ENCODE results near the gene GRAMD4. TPM values are rescaled to one million over a fixed set of nuclear protein-coding genes. Genes with fewer than 3 reads are reported as not detected.
A peak's percentile ranks its signal among the peaks of the same experiment; 100 is the strongest.

The GRAMD4 gene
- total and polyA plus RNA-seq, 4 donors: 16.3 to 67.7 (median 21.2) TPM

DNA sequence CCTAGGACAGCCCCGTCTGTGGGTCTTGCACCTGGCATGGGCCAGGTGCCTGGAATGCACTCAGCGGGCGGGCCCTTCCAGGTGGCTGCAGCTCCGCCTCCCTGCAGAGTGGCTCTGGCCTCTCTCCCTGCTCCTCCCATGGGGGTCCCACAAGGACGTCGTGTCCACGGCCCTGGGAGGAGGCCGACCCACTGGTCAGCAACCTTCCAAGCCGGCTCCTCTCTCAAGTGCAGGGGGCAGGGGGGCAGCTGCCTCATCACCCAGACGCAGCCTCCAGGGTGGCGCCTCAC lies 76.0 kb downstream of the GRAMD4 start:
- Histone ChIP-seq H3K27ac (ENCODE audit: low read depth in 1 of 2, low read length in 1 of 2) (no peak overlapping the region), H3K4me1 (ENCODE audit: control insufficient read depth in 5 of 5, insufficient read depth in 5 of 5, low read length in 5 of 5) (peaks cover 0 to 6% (median 0%) of the 10 kb centered on the region in 5 donors), H3K4me3 (no peak overlapping the region), H3K27me3 (ENCODE audit: control insufficient read depth in 3 of 3, insufficient read depth in 3 of 3, low read length in 2 of 3) (no peaks in the 10 kb centered on the region), H3K9ac (ENCODE audit: insufficient read depth in 1 of 2, low read length in 2 of 2) (no peak overlapping the region), H3K36me3 (ENCODE audit: control insufficient read depth in 4 of 4, insufficient read depth in 4 of 4, low read length in 4 of 4) (peaks cover 25 to 63% (median 41%) of the 10 kb centered on the region in 4 donors), H3K9me3 (ENCODE audit: control insufficient read depth in 4 of 4, insufficient read depth in 3 of 4, low read length in 3 of 4) (no peaks in the 10 kb centered on the region)
- ATAC-seq (ENCODE audit: insufficient read depth, low FRiP score): no peak
- TF ChIP-seq, protein P1, sequence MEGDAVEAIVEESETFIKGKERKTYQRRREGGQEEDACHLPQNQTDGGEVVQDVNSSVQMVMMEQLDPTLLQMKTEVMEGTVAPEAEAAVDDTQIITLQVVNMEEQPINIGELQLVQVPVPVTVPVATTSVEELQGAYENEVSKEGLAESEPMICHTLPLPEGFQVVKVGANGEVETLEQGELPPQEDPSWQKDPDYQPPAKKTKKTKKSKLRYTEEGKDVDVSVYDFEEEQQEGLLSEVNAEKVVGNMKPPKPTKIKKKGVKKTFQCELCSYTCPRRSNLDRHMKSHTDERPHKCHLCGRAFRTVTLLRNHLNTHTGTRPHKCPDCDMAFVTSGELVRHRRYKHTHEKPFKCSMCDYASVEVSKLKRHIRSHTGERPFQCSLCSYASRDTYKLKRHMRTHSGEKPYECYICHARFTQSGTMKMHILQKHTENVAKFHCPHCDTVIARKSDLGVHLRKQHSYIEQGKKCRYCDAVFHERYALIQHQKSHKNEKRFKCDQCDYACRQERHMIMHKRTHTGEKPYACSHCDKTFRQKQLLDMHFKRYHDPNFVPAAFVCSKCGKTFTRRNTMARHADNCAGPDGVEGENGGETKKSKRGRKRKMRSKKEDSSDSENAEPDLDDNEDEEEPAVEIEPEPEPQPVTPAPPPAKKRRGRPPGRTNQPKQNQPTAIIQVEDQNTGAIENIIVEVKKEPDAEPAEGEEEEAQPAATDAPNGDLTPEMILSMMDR (IDR thresholded peaks at IDR 0.05; ENCODE audit: control extremely low read depth, extremely low read depth): no peak
- DNase-seq: peak in 1 of 3 donors; percentile 29
- WGBS, 2 donors: 73 to 85% methylated on average over 11 of the region's 11 CpGs

DNA sequence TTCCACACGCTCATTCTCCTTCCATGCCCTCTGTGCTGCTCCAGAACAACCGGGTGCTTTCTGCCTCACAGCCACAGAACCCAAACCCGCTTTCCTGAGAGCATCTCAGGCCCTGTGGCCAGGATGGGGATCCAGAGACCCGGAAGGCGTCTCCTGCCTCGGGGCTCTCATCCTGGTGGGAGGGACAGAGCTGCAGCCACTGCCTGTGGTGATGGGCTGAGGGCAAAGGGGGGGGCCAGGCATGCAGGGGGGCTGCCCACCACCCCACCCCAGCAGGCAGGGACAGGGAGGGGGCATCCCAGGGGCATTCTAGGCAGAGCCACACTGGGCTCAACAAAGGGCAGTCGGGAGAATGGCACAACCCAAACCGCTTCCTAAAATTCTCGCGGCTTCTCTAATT lies 76.4 kb downstream of the GRAMD4 start:
- peaks cover 25 to 64% (median 40%) of the 10 kb centered on the region in 4 donors for H3K36me3 ChIP-seq (ENCODE audit: control insufficient read depth in 4 of 4, insufficient read depth in 4 of 4, low read length in 4 of 4)
- H3K9ac ChIP-seq (ENCODE audit: insufficient read depth in 1 of 2, low read length in 2 of 2): no peak overlapping the region
- H3K4me1 ChIP-seq (ENCODE audit: control insufficient read depth in 5 of 5, insufficient read depth in 5 of 5, low read length in 5 of 5): peaks cover 0 to 6% (median 0%) of the 10 kb centered on the region in 5 donors
- DNase-seq (no peak), ATAC-seq (ENCODE audit: insufficient read depth, low FRiP score) (no peak)
- WGBS, 2 donors: 86 to 90% methylated on average over 10 of the region's 10 CpGs
- H3K9me3 ChIP-seq (ENCODE audit: control insufficient read depth in 4 of 4, insufficient read depth in 3 of 4, low read length in 3 of 4): no peaks in the 10 kb centered on the region
- no peak overlapping the region for H3K4me3 ChIP-seq
- no peaks in the 10 kb centered on the region for H3K27me3 ChIP-seq (ENCODE audit: control insufficient read depth in 3 of 3, insufficient read depth in 3 of 3, low read length in 2 of 3)
- H3K27ac ChIP-seq (ENCODE audit: low read depth in 1 of 2, low read length in 1 of 2): no peak overlapping the region
- TF ChIP-seq, protein P1 (IDR thresholded peaks at IDR 0.05; ENCODE audit: control extremely low read depth, extremely low read depth): no peak

DNA sequence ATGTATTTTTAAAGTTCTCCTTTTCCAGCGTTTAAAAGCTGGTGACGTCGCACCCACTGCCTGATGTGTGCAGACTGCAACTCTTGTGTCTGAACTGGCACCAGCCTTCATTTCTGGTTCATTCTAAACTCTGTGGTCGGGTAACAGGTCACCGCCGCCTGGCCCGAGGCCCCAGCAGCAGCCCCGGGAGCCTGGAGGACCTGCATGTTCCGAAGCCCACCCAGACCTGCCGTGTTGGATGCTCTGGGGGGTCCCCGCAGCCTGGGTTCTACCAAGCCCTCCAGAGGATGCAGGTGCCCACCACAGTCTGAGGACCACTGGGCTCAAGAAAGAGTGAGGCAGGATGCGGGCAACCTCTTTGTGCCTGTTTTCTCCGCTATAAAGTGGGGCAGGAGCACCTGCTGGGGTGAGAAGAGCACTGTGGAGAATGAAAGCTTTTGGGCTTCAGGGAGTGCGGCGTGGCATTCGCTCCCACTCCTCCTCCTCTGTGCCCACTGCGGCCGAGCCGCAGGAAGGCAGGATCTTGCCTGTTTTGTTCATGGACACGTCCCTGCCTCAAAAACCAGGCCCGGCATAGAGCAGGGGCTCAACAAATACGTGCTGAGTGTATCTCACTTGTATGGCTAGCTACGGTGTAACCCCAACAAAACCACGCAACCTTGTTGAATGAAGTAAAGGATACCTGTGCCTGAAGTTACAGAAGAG lies 77.8 kb downstream of the GRAMD4 start:
- H3K9me3 ChIP-seq (ENCODE audit: control insufficient read depth in 4 of 4, insufficient read depth in 3 of 4, low read length in 3 of 4): no peaks in the 10 kb centered on the region
- DNase-seq (no peak), ATAC-seq (ENCODE audit: insufficient read depth, low FRiP score) (no peak)
- H3K4me1 ChIP-seq (ENCODE audit: control insufficient read depth in 5 of 5, insufficient read depth in 5 of 5, low read length in 5 of 5): peaks cover 0 to 6% (median 0%) of the 10 kb centered on the region in 5 donors
- peaks cover 23 to 65% (median 42%) of the 10 kb centered on the region in 4 donors for H3K36me3 ChIP-seq (ENCODE audit: control insufficient read depth in 4 of 4, insufficient read depth in 4 of 4, low read length in 4 of 4)
- H3K27ac ChIP-seq (ENCODE audit: low read depth in 1 of 2, low read length in 1 of 2): no peak overlapping the region
- WGBS, 2 donors: 94 to 95% methylated on average over 24 of the region's 24 CpGs
- TF ChIP-seq, protein P1 (IDR thresholded peaks at IDR 0.05; ENCODE audit: control extremely low read depth, extremely low read depth): no peak
- H3K9ac ChIP-seq (ENCODE audit: insufficient read depth in 1 of 2, low read length in 2 of 2): no peak overlapping the region
- H3K27me3 ChIP-seq (ENCODE audit: control insufficient read depth in 3 of 3, insufficient read depth in 3 of 3, low read length in 2 of 3): no peaks in the 10 kb centered on the region
- no peak overlapping the region for H3K4me3 ChIP-seq

DNA sequence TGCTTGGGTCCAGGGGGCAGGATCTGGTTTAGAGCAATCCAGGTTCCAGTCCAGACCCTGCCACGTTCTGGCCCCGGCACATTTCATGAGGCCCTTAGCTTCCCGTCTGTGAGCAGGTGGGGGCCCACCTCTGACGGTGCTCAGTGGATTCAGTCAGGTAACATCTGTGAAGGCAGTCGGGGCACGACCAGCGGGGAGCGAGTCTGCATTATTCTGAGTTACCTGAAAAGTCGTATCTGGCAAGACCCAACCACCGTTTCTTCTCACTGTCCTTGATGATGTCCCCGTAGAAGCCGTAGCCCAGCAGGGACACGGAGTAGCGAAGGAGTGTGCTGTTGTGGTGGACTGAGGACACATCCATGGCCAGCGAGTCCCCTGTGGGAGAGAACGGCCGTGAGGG lies 78.9 kb downstream of the GRAMD4 start:
- TF ChIP-seq, protein P1 (IDR thresholded peaks at IDR 0.05; ENCODE audit: control extremely low read depth, extremely low read depth): no peak
- no peaks in the 10 kb centered on the region for H3K27me3 ChIP-seq (ENCODE audit: control insufficient read depth in 3 of 3, insufficient read depth in 3 of 3, low read length in 2 of 3)
- no peaks in the 10 kb centered on the region for H3K9me3 ChIP-seq (ENCODE audit: control insufficient read depth in 4 of 4, insufficient read depth in 3 of 4, low read length in 3 of 4)
- no peak for ATAC-seq (ENCODE audit: insufficient read depth, low FRiP score)
- peaks cover 0 to 6% (median 0%) of the 10 kb centered on the region in 5 donors for H3K4me1 ChIP-seq (ENCODE audit: control insufficient read depth in 5 of 5, insufficient read depth in 5 of 5, low read length in 5 of 5)
- 95 to 96% methylated on average over 17 of the region's 17 CpGs for WGBS, 2 donors
- no peak overlapping the region for H3K9ac ChIP-seq (ENCODE audit: insufficient read depth in 1 of 2, low read length in 2 of 2)
- no peak for DNase-seq
- H3K36me3 ChIP-seq (ENCODE audit: control insufficient read depth in 4 of 4, insufficient read depth in 4 of 4, low read length in 4 of 4): peaks cover 23 to 70% (median 43%) of the 10 kb centered on the region in 4 donors
- no peak overlapping the region for H3K4me3 ChIP-seq
- no peak overlapping the region for H3K27ac ChIP-seq (ENCODE audit: low read depth in 1 of 2, low read length in 1 of 2)

All from lung (tissue), 12 donors.